ENCODE measurements around the gene APMAP.

DNA sequence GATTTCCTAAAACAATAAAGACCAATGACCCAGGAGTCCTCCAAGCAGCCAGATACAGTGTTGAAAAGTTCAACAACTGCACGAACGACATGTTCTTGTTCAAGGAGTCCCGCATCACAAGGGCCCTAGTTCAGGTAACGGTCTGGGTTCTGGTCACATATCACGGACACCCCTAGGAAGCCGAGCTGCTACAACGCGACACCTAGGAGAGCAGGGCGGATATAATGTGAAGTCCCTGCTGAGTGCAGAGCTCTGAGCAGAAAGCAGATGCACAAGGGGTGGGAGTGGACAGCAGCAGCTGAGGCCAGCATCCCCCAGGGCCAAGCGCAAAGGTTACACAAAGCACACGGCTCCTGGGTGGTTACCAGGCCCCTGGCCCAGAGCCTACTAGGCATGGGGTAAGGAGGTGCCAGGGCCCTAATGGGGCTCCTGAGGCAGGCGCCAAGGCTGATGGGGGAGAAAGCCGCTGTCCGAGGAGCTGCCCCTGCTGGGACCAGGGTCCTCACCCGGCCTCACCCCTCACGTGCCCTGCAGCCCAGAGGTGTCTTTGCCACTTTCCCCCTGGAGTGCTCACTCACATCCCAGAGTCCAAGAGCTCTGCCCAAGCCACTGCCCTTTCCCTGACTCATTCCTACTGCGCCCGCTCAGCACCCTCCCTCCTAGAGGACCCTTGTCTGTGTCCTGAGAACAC lies 35.1 kb downstream of the APMAP start:
- TF ChIP-seq, protein P1, sequence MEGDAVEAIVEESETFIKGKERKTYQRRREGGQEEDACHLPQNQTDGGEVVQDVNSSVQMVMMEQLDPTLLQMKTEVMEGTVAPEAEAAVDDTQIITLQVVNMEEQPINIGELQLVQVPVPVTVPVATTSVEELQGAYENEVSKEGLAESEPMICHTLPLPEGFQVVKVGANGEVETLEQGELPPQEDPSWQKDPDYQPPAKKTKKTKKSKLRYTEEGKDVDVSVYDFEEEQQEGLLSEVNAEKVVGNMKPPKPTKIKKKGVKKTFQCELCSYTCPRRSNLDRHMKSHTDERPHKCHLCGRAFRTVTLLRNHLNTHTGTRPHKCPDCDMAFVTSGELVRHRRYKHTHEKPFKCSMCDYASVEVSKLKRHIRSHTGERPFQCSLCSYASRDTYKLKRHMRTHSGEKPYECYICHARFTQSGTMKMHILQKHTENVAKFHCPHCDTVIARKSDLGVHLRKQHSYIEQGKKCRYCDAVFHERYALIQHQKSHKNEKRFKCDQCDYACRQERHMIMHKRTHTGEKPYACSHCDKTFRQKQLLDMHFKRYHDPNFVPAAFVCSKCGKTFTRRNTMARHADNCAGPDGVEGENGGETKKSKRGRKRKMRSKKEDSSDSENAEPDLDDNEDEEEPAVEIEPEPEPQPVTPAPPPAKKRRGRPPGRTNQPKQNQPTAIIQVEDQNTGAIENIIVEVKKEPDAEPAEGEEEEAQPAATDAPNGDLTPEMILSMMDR (conservative IDR thresholded peaks at IDR 0.05; ENCODE audit: low read length) = no peak
- TF ChIP-seq EZH2phosphoT487 (IDR thresholded peaks at IDR 0.05; ENCODE audit: borderline replicate concordance, low read depth, low read length) = no peak
